ENCODE results near the gene MISFA.
"Not testable (repeated sequence)": the region's sequence is repeated elsewhere in the genome, so short reads cannot be mapped to it uniquely, and the experiment has no call there.

MISFA gene

GRCh38 chr11:18581825-18582224 is 17.8 kb upstream of the MISFA start:
- no CpG with 5 or more reads among the region's 1 CpG for WGBS (ENCODE audit: extremely low coverage, insufficient coverage, insufficient read length)
- H3K79me2 ChIP-seq (ENCODE audit: control insufficient read depth, insufficient read depth, low read length, poor library complexity): no peaks in the 10 kb centered on the region
- H3K18ac ChIP-seq (ENCODE audit: low read length): no peak overlapping the region
- H2BK12ac ChIP-seq (ENCODE audit: low read length): no peak overlapping the region
- H3K4ac ChIP-seq (ENCODE audit: low read depth, low read length): no peak overlapping the region
- H2AK5ac ChIP-seq (ENCODE audit: low read length): no peak overlapping the region
- H4K12ac ChIP-seq (ENCODE audit: low read depth, low read length): no peak overlapping the region
- H3K9me3 ChIP-seq (ENCODE audit: insufficient read depth, low read depth, low read length): no peaks in the 10 kb centered on the region
- H3K27me3 ChIP-seq (ENCODE audit: insufficient read depth, low read length): no peaks in the 10 kb centered on the region
- H2BK5ac ChIP-seq (ENCODE audit: low read depth, low read length, poor library complexity): no peak overlapping the region
- no peak overlapping the region for H2BK120ac ChIP-seq (ENCODE audit: insufficient read depth, low read length, poor library complexity)
- H3K4me1 ChIP-seq (ENCODE audit: control insufficient read depth in 1 of 2, insufficient read depth in 2 of 2, low read length in 2 of 2): no peaks in the 10 kb centered on the region
- H3K4me3 ChIP-seq (ENCODE audit: low read depth, low read length): no peak overlapping the region
- no peak overlapping the region for H3K23ac ChIP-seq (ENCODE audit: low read length)
- no peak overlapping the region for H3K4me2 ChIP-seq (ENCODE audit: low read length)
- no peaks in the 10 kb centered on the region for H3K79me1 ChIP-seq (ENCODE audit: low read length)
- H2AFZ ChIP-seq (ENCODE audit: insufficient read depth, low read length, poor library complexity): no peak overlapping the region
- H4K8ac ChIP-seq (ENCODE audit: low read depth, low read length): no peak overlapping the region
- H4K91ac ChIP-seq (ENCODE audit: low read depth, low read length): no peak overlapping the region
- no peak overlapping the region for H3K27ac ChIP-seq (ENCODE audit: low read depth, low read length)
- no peak overlapping the region for H3K14ac ChIP-seq (ENCODE audit: low read length)
- H3K9ac ChIP-seq (ENCODE audit: low read length): no peak overlapping the region
- peaks cover 2 to 4% of the 10 kb centered on the region in 2 experiments for H3K36me3 ChIP-seq (ENCODE audit: control insufficient read depth in 1 of 2, insufficient read depth in 2 of 2, low read length in 2 of 2)
- DNase-seq: no peak

GRCh38 chr11:18588297-18589252 is 11.0 kb upstream of the MISFA start, which contains the start of gene UEVLD:
Gene UEVLD, minus strand, starts transcription at chr11:18588734. Its CDS starts 80 bp downstream, at chr11:18588654.
- peak within 1 kb of the TSS; percentile 95 for H3K18ac ChIP-seq (ENCODE audit: low read length)
- peak within 1 kb of the TSS; percentile 87 for H2AK5ac ChIP-seq (ENCODE audit: low read length)
- H4K8ac ChIP-seq (ENCODE audit: low read depth, low read length): peak within 1 kb of the TSS; percentile 99
- H3K4me1 ChIP-seq (ENCODE audit: control insufficient read depth in 1 of 2, insufficient read depth in 2 of 2, low read length in 2 of 2): peaks cover 0 to 8% of the 10 kb centered on the region in 2 experiments
- peak within 1 kb of the TSS; percentile 89 for H3K9ac ChIP-seq (ENCODE audit: low read length)
- no peaks in the 10 kb centered on the region for H3K27me3 ChIP-seq (ENCODE audit: insufficient read depth, low read length)
- H3K4me3 ChIP-seq (ENCODE audit: low read depth, low read length): peak within 1 kb of the TSS; percentile 96
- peak within 1 kb of the TSS; percentile 98 for H3K4ac ChIP-seq (ENCODE audit: low read depth, low read length)
- H2AFZ ChIP-seq (ENCODE audit: insufficient read depth, low read length, poor library complexity): peak within 1 kb of the TSS; percentile 97
- WGBS (ENCODE audit: extremely low coverage, insufficient coverage, insufficient read length): no CpG with 5 or more reads among the region's 50 CpGs
- H4K12ac ChIP-seq (ENCODE audit: low read depth, low read length): peak within 1 kb of the TSS; percentile 99
- H2BK5ac ChIP-seq (ENCODE audit: low read depth, low read length, poor library complexity): peak within 1 kb of the TSS; percentile 81
- peak within 1 kb of the TSS; percentile 60 for H3K4me2 ChIP-seq (ENCODE audit: low read length)
- peak within 1 kb of the TSS; percentile 79 for H2BK120ac ChIP-seq (ENCODE audit: insufficient read depth, low read length, poor library complexity)
- DNase-seq: peak; percentile 87 to 95
- H3K23ac ChIP-seq (ENCODE audit: low read length): no peak within 1 kb of the TSS
- H3K36me3 ChIP-seq (ENCODE audit: control insufficient read depth in 1 of 2, insufficient read depth in 2 of 2, low read length in 2 of 2): no peaks in the 10 kb centered on the region
- H3K9me3 ChIP-seq (ENCODE audit: insufficient read depth, low read depth, low read length): no peaks in the 10 kb centered on the region
- no peak within 1 kb of the TSS for H2BK12ac ChIP-seq (ENCODE audit: low read length)
- peak within 1 kb of the TSS; percentile 99 for H3K14ac ChIP-seq (ENCODE audit: low read length)
- peak within 1 kb of the TSS; percentile 51 for H3K27ac ChIP-seq (ENCODE audit: low read depth, low read length)
- peak within 1 kb of the TSS; percentile 88 for H4K91ac ChIP-seq (ENCODE audit: low read depth, low read length)
- peaks cover 5% of the 10 kb centered on the region for H3K79me2 ChIP-seq (ENCODE audit: control insufficient read depth, insufficient read depth, low read length, poor library complexity)
- peaks cover 8% of the 10 kb centered on the region for H3K79me1 ChIP-seq (ENCODE audit: low read length)

GRCh38 chr11:18590571-18590970 is 9.0 kb upstream of the MISFA start:
- H2AFZ ChIP-seq (ENCODE audit: insufficient read depth, low read length, poor library complexity): no peak overlapping the region
- H3K9me3 ChIP-seq (ENCODE audit: insufficient read depth, low read depth, low read length): no peaks in the 10 kb centered on the region
- no peak overlapping the region for H3K4me3 ChIP-seq (ENCODE audit: low read depth, low read length)
- no peak overlapping the region for H3K18ac ChIP-seq (ENCODE audit: low read length)
- no CpG with 5 or more reads among the region's 2 CpGs for whole genome bisulfite sequencing (ENCODE audit: extremely low coverage, insufficient coverage, insufficient read length)
- no peak overlapping the region for H2AK5ac ChIP-seq (ENCODE audit: low read length)
- H3K4me2 ChIP-seq (ENCODE audit: low read length): no peak overlapping the region
- H4K8ac ChIP-seq (ENCODE audit: low read depth, low read length): no peak overlapping the region
- no peak overlapping the region for H4K12ac ChIP-seq (ENCODE audit: low read depth, low read length)
- peaks cover 5% of the 10 kb centered on the region for H3K79me2 ChIP-seq (ENCODE audit: control insufficient read depth, insufficient read depth, low read length, poor library complexity)
- H3K36me3 ChIP-seq (ENCODE audit: control insufficient read depth in 1 of 2, insufficient read depth in 2 of 2, low read length in 2 of 2): peaks cover under 1 to 5% of the 10 kb centered on the region in 2 experiments
- H3K14ac ChIP-seq (ENCODE audit: low read length): no peak overlapping the region
- no peak overlapping the region for H2BK5ac ChIP-seq (ENCODE audit: low read depth, low read length, poor library complexity)
- peaks cover 8% of the 10 kb centered on the region for H3K79me1 ChIP-seq (ENCODE audit: low read length)
- no peaks in the 10 kb centered on the region for H3K27me3 ChIP-seq (ENCODE audit: insufficient read depth, low read length)
- no peak overlapping the region for H2BK120ac ChIP-seq (ENCODE audit: insufficient read depth, low read length, poor library complexity)
- no peak overlapping the region for H2BK12ac ChIP-seq (ENCODE audit: low read length)
- H3K23ac ChIP-seq (ENCODE audit: low read length): no peak overlapping the region
- H3K27ac ChIP-seq (ENCODE audit: low read depth, low read length): no peak overlapping the region
- no peak overlapping the region for H4K91ac ChIP-seq (ENCODE audit: low read depth, low read length)
- H3K4me1 ChIP-seq (ENCODE audit: control insufficient read depth in 1 of 2, insufficient read depth in 2 of 2, low read length in 2 of 2): peaks cover 2 to 8% of the 10 kb centered on the region in 2 experiments
- H3K9ac ChIP-seq (ENCODE audit: low read length): no peak overlapping the region
- no peak overlapping the region for H3K4ac ChIP-seq (ENCODE audit: low read depth, low read length)
- no peak for DNase-seq

GRCh38 chr11:18594088-18594487 is 5.5 kb upstream of the MISFA start:
- H3K4me1 ChIP-seq (ENCODE audit: control insufficient read depth in 1 of 2, insufficient read depth in 2 of 2, low read length in 2 of 2); H3K4me3 ChIP-seq (ENCODE audit: low read depth, low read length); H4K12ac ChIP-seq (ENCODE audit: low read depth, low read length); H3K27me3 ChIP-seq (ENCODE audit: insufficient read depth, low read length); H2AFZ ChIP-seq (ENCODE audit: insufficient read depth, low read length, poor library complexity); H4K91ac ChIP-seq (ENCODE audit: low read depth, low read length); H3K23ac ChIP-seq (ENCODE audit: low read length); H3K27ac ChIP-seq (ENCODE audit: low read depth, low read length); H3K18ac ChIP-seq (ENCODE audit: low read length); H3K79me2 ChIP-seq (ENCODE audit: control insufficient read depth, insufficient read depth, low read length, poor library complexity); H3K9me3 ChIP-seq (ENCODE audit: insufficient read depth, low read depth, low read length); H2BK120ac ChIP-seq (ENCODE audit: insufficient read depth, low read length, poor library complexity); H3K4me2 ChIP-seq (ENCODE audit: low read length); H3K79me1 ChIP-seq (ENCODE audit: low read length); H2BK12ac ChIP-seq (ENCODE audit: low read length); H4K8ac ChIP-seq (ENCODE audit: low read depth, low read length); H3K14ac ChIP-seq (ENCODE audit: low read length); H2BK5ac ChIP-seq (ENCODE audit: low read depth, low read length, poor library complexity); H2AK5ac ChIP-seq (ENCODE audit: low read length); H3K4ac ChIP-seq (ENCODE audit: low read depth, low read length); H3K9ac ChIP-seq (ENCODE audit: low read length): not testable (repeated sequence)
- peaks cover 9 to 16% of the 10 kb centered on the region in 2 experiments for H3K36me3 ChIP-seq (ENCODE audit: control insufficient read depth in 1 of 2, insufficient read depth in 2 of 2, low read length in 2 of 2)
- no CpG with 5 or more reads among the region's 5 CpGs for WGBS (ENCODE audit: extremely low coverage, insufficient coverage, insufficient read length)
- DNase-seq: peak; percentile 31 to 41
